Muscle layer of duodenum (tissue), 2 donors: Measurements from ENCODE around the gene MAGEB6.
"Not testable (repeated sequence)": the region's sequence is repeated elsewhere in the genome, so short reads cannot be mapped to it uniquely, and the experiment has no call there.

Experiments used
- H3K27ac ChIP-seq: one replicate; pipeline ENCODE4 v1.7.0; 2013; ENCODE audit warnings: mild to moderate bottlenecking, low read length
- H3K27me3 ChIP-seq: one replicate; pipeline ENCODE4 v1.7.0; 2013; ENCODE audit warnings: low read depth, mild to moderate bottlenecking, control low read depth, low read length
- H3K36me3 ChIP-seq, 2 donors: one replicate each; pipeline ENCODE4 v1.7.0; 2013; ENCODE audit warnings: low read length in 2 of 2, control low read depth in 1 of 2, mild to moderate bottlenecking in 1 of 2; ENCODE audit not compliant: insufficient read depth in 2 of 2, control insufficient read depth in 1 of 2
- H3K4me1 ChIP-seq, 2 donors: one replicate each; pipeline ENCODE4 v1.7.0; 2013; ENCODE audit warnings: low read length in 2 of 2, mild to moderate bottlenecking in 2 of 2, control low read depth in 1 of 2, moderate library complexity in 1 of 2; ENCODE audit not compliant: insufficient read depth in 2 of 2, control insufficient read depth in 1 of 2
- H3K4me3 ChIP-seq, 2 donors: one replicate each; pipeline ENCODE4 v1.7.0; 2013; ENCODE audit warnings: low read length in 2 of 2, low read depth in 1 of 2, mild to moderate bottlenecking in 1 of 2
- H3K9me3 ChIP-seq, 2 donors: one replicate each; pipeline ENCODE4 v1.7.0; 2013; ENCODE audit warnings: low read length in 2 of 2, control low read depth in 1 of 2, mild to moderate bottlenecking in 1 of 2; ENCODE audit not compliant: control insufficient read depth in 1 of 2
- donor health status: healthy.

Gene MAGEB6

GRCh38 chrX:26192204-26192603, at the start of gene MAGEB6:
Gene MAGEB6 (plus strand): TSS chrX:26192440. CDS start chrX:26193847, 1,407 bp downstream.
- no peaks in the 10 kb centered on the region for H3K27me3 ChIP-seq

GRCh38 chrX:26146024-26146423, 46.2 kb upstream of the MAGEB6 start:
- no peaks in the 10 kb centered on the region for H3K27me3 ChIP-seq
- no peaks in the 10 kb centered on the region for H3K9me3 ChIP-seq
- no peaks in the 10 kb centered on the region for H3K36me3 ChIP-seq
- no peak overlapping the region for H3K4me3 ChIP-seq
- H3K27ac ChIP-seq: no peak overlapping the region
- H3K4me1 ChIP-seq: no peaks in the 10 kb centered on the region

More at GRCh38 chrX:26192204-26192603, at the start of gene MAGEB6:
- Histone ChIP-seq H3K4me1 (no peaks in the 10 kb centered on the region), H3K27ac (no peak within 1 kb of the TSS), H3K4me3 (no peak within 1 kb of the TSS), H3K36me3 (no peaks in the 10 kb centered on the region), H3K9me3 (no peaks in the 10 kb centered on the region)

- Histone ChIP-seq H3K4me3 (no peak within 1 kb of the TSS), H3K9me3 (no peaks in the 10 kb centered on the region), H3K36me3 (no peaks in the 10 kb centered on the region), H3K27me3 (no peaks in the 10 kb centered on the region), H3K4me1 (no peaks in the 10 kb centered on the region), H3K27ac (no peak within 1 kb of the TSS)
Measured at GRCh38 chrX:26160301-26160700, 31.9 kb upstream of the MAGEB6 start, which contains the start of gene MAGEB6B. Gene MAGEB6B (plus strand): TSS chrX:26160601. CDS start chrX:26160601, 0 bp downstream.

GRCh38 chrX:26203561-26203960, 11.3 kb downstream of the MAGEB6 start:
- Histone ChIP-seq H3K4me3 (no peak overlapping the region), H3K4me1 (no peaks in the 10 kb centered on the region), H3K27ac (no peak overlapping the region), H3K36me3 (no peaks in the 10 kb centered on the region), H3K27me3 (no peaks in the 10 kb centered on the region), H3K9me3 (no peaks in the 10 kb centered on the region)

- not testable (repeated sequence) for H3K27me3 ChIP-seq, H3K27ac ChIP-seq, H3K4me3 ChIP-seq, H3K9me3 ChIP-seq, H3K36me3 ChIP-seq, H3K4me1 ChIP-seq
Measured at GRCh38 chrX:26204717-26205116, 12.5 kb downstream of the MAGEB6 start.

- Histone ChIP-seq H3K9me3 (no peaks in the 10 kb centered on the region), H3K4me1 (no peaks in the 10 kb centered on the region), H3K27ac (no peak overlapping the region), H3K4me3 (no peak overlapping the region), H3K36me3 (no peaks in the 10 kb centered on the region), H3K27me3 (no peaks in the 10 kb centered on the region)
Measured at GRCh38 chrX:26208012-26208411, 15.8 kb downstream of the MAGEB6 start.

GRCh38 chrX:26215869-26216268, 23.6 kb downstream of the MAGEB6 start, which contains the start of gene MAGEB5:
Gene MAGEB5 (plus strand): TSS chrX:26216169. CDS start chrX:26217302, 1,133 bp downstream.
- Histone ChIP-seq H3K9me3 (no peaks in the 10 kb centered on the region), H3K27me3 (no peaks in the 10 kb centered on the region), H3K36me3 (no peaks in the 10 kb centered on the region), H3K4me1 (no peaks in the 10 kb centered on the region), H3K4me3 (no peak within 1 kb of the TSS), H3K27ac (no peak within 1 kb of the TSS)

- Histone ChIP-seq H3K9me3 (no peaks in the 10 kb centered on the region), H3K36me3 (no peaks in the 10 kb centered on the region), H3K4me3 (no peak overlapping the region), H3K27ac (no peak overlapping the region), H3K4me1 (no peaks in the 10 kb centered on the region), H3K27me3 (no peaks in the 10 kb centered on the region)
Measured at GRCh38 chrX:26219351-26219750, 27.1 kb downstream of the MAGEB6 start.

- Histone ChIP-seq H3K4me3 (no peak overlapping the region), H3K27me3 (no peaks in the 10 kb centered on the region), H3K4me1 (no peaks in the 10 kb centered on the region), H3K9me3 (no peaks in the 10 kb centered on the region), H3K27ac (no peak overlapping the region), H3K36me3 (no peaks in the 10 kb centered on the region)
Measured at GRCh38 chrX:26234177-26234576, 41.9 kb downstream of the MAGEB6 start.
